Left hindlimb (tissue), 1 donor: ENCODE data around the gene MIDN.
"Not testable (repeated sequence)": the region's sequence is repeated elsewhere in the genome, so short reads cannot be mapped to it uniquely, and the experiment has no call there.

Experiments used
- DNase-seq: peaks from one replicate; pipeline ENCODE4 v3.0.0-alpha.2; 2018

The MIDN gene

GRCh38 chr19:1248139-1248785 is at the start of gene MIDN:
TSS of gene MIDN (plus strand) at chr19:1248583. CDS start at chr19:1250297, 1,714 bp downstream.
- peak; percentile 90 for DNase-seq

GRCh38 chr19:1199531-1199930 is 48.9 kb upstream of the MIDN start:
- no peak for DNase-seq

GRCh38 chr19:1200614-1201013 is 47.8 kb upstream of the MIDN start:
- not testable (repeated sequence) for DNase-seq

GRCh38 chr19:1205114-1206099 is 43.0 kb upstream of the MIDN start, which contains the start of gene STK11:
TSS of gene STK11 (plus strand) at chr19:1205778. CDS start at chr19:1206914, 1,136 bp downstream.
- peak; percentile 99 for DNase-seq

- DNase-seq, result peak; percentile 34
These were observed 42.1 kb upstream of the MIDN start for GRCh38 chr19:1206150-1206863.

GRCh38 chr19:1206864-1207450 is 41.4 kb upstream of the MIDN start:
- DNase-seq, result peak; percentile 36

- DNase-seq, result not testable (repeated sequence)
These were observed 39.6 kb upstream of the MIDN start for GRCh38 chr19:1208830-1209229.

GRCh38 chr19:1210227-1210538 is 38.2 kb upstream of the MIDN start:
- no peak for DNase-seq

- DNase-seq, result peak; percentile 47
These were observed 36.7 kb upstream of the MIDN start for GRCh38 chr19:1211494-1212234.

GRCh38 chr19:1213391-1214286 is 34.7 kb upstream of the MIDN start:
- peak; percentile 79 for DNase-seq

- DNase-seq, result no peak
These were observed 34.0 kb upstream of the MIDN start for GRCh38 chr19:1214299-1214861.

- peak; percentile 75 for DNase-seq
These were observed 33.3 kb upstream of the MIDN start for GRCh38 chr19:1214862-1215731.

- DNase-seq, result no peak
These were observed 31.6 kb upstream of the MIDN start for GRCh38 chr19:1216756-1217155.

- DNase-seq, result no peak
These were observed 31.0 kb upstream of the MIDN start for GRCh38 chr19:1217366-1217765.

GRCh38 chr19:1218751-1219567 is 29.4 kb upstream of the MIDN start:
- DNase-seq, result no peak

- no peak for DNase-seq
These were observed 28.5 kb upstream of the MIDN start for GRCh38 chr19:1219786-1220476.

GRCh38 chr19:1220477-1220930 is 27.9 kb upstream of the MIDN start:
- DNase-seq, result no peak
